HepG2 (cell line): ENCODE data around the gene ATN1. TPM values are rescaled to one million over a fixed set of nuclear protein-coding genes. Genes with fewer than 3 reads are reported as not detected.

Experiments
- BHLHE40 ChIP-seq: IDR thresholded peaks from 2 replicates; pipeline ENCODE4 v1.6.1; 2011; ENCODE audit warnings: low read length, improper control_type of control experiment
- CCDC6 ChIP-seq: sonication (generic); formaldehyde crosslinking; IDR thresholded peaks from 2 replicates; pipeline ENCODE4 v1.8.1; 2022; ENCODE audit warnings: mild to moderate bottlenecking, missing genetic modification reagents, moderate library complexity
- CENPX ChIP-seq: sonication (generic); formaldehyde crosslinking; IDR thresholded peaks from 2 replicates; pipeline ENCODE4 v1.9.0; 2021; ENCODE audit warnings: mild to moderate bottlenecking, missing genetic modification reagents, moderate library complexity
- DDIT3 ChIP-seq: sonication (generic); formaldehyde crosslinking; IDR thresholded peaks from 2 replicates; pipeline ENCODE4 v1.4.0; 2020; ENCODE audit warnings: mild to moderate bottlenecking, missing genetic modification reagents
- ELF3 ChIP-seq: IDR thresholded peaks from 2 replicates; pipeline ENCODE4 v1.6.1; 2016; ENCODE audit warnings: missing genetic modification reagents, missing compliant biosample characterization
- GATAD2A ChIP-seq: IDR thresholded peaks from 2 replicates; pipeline ENCODE4 v1.6.1; 2016
- GTF3A ChIP-seq: sonication (generic); formaldehyde crosslinking; conservative IDR thresholded peaks from 2 replicates; pipeline ENCODE4 v1.4.0; 2020; ENCODE audit warnings: mild to moderate bottlenecking, missing genetic modification reagents
- MBNL3 ChIP-seq: fragments of 250-450 bp; sonication (Bioruptor Pico); conservative IDR thresholded peaks from 2 replicates; pipeline ENCODE4 v1.8.0; 2022; ENCODE audit warnings: mild to moderate bottlenecking, inconsistent platforms
- MLXIP ChIP-seq: sonication (generic); formaldehyde crosslinking; IDR thresholded peaks from 2 replicates; pipeline ENCODE4 v1.9.0; 2021; ENCODE audit warnings: missing genetic modification reagents, borderline replicate concordance
- MXD3 ChIP-seq: IDR thresholded peaks from 2 replicates; pipeline ENCODE4 v1.6.1; 2016; ENCODE audit warnings: mild to moderate bottlenecking, missing biosample characterization, missing genetic modification reagents
- SMC3 ChIP-seq: IDR thresholded peaks from 2 replicates; pipeline ENCODE4 v1.6.1; 2011; ENCODE audit warnings: low read length, improper control_type of control experiment
- TCF7 ChIP-seq: sonication (generic); IDR thresholded peaks from 2 replicates; pipeline ENCODE4 v1.6.1; 2016; ENCODE audit warnings: antibody characterized with exemption, low read depth
- THAP8 ChIP-seq: sonication (generic); formaldehyde crosslinking; IDR thresholded peaks from 2 replicates; pipeline ENCODE4 v1.5.1; 2020; ENCODE audit warnings: missing genetic modification reagents, mild to moderate bottlenecking, borderline replicate concordance
- TIGD3 ChIP-seq: sonication (generic); formaldehyde crosslinking; IDR thresholded peaks from 2 replicates; pipeline ENCODE4 v1.5.1; 2020; ENCODE audit warnings: mild to moderate bottlenecking, missing genetic modification reagents, borderline replicate concordance
- U2AF2 ChIP-seq: fragments of 200-400 bp; formaldehyde crosslinking; IDR thresholded peaks from 2 replicates; pipeline ENCODE4 v1.6.1; 2017; ENCODE audit warnings: low read depth, mild to moderate bottlenecking, low read length
- ZNF124 ChIP-seq: sonication (generic); formaldehyde crosslinking; IDR thresholded peaks from 2 replicates; pipeline ENCODE4 v1.4.0; 2020; ENCODE audit warnings: missing genetic modification reagents
- ZNF496 ChIP-seq: sonication (generic); formaldehyde crosslinking; IDR thresholded peaks from 2 replicates; pipeline ENCODE4 v1.8.1; 2023; ENCODE audit warnings: mild to moderate bottlenecking, moderate library complexity, missing genetic modification reagents; ENCODE audit not compliant: insufficient replicate concordance
- ZNF589 ChIP-seq: sonication (generic); formaldehyde crosslinking; conservative IDR thresholded peaks from 2 replicates; pipeline ENCODE4 v1.8.0; 2022; ENCODE audit warnings: mild to moderate bottlenecking, moderate library complexity, missing genetic modification reagents
- ZNF605 ChIP-seq: sonication (generic); formaldehyde crosslinking; IDR thresholded peaks from 2 replicates; pipeline ENCODE4 v1.8.0; 2022; ENCODE audit warnings: mild to moderate bottlenecking, missing genetic modification reagents
- ZNF639 ChIP-seq: conservative IDR thresholded peaks from 2 replicates; pipeline ENCODE4 v1.6.1; 2018; ENCODE audit warnings: missing genetic modification reagents
- ZNF724P ChIP-seq: sonication (generic); formaldehyde crosslinking; IDR thresholded peaks from 2 replicates; pipeline ENCODE4 v1.8.0; 2022; ENCODE audit warnings: missing genetic modification reagents, borderline replicate concordance
- ZNF773 ChIP-seq: sonication (generic); formaldehyde crosslinking; IDR thresholded peaks from 2 replicates; pipeline ENCODE4 v1.4.0; 2020; ENCODE audit warnings: missing genetic modification reagents, borderline replicate concordance
- polyA plus RNA-seq, 8 experiments: library from polyadenylated mRNA; depleted of rRNA in 3 of 8; stranded (reverse) in 7 of 8; unstranded in 1 of 8; fragments of >200 nt; fragmentation: Illumina TruSeq in 4 of 8; extraction: Trizol in 4 of 8; gene quantifications; 2 replicates each; pipeline versions ENCODE4 v1.2.1 to v1.2.3, GENCODE V29; 2011 to 2016; ENCODE audit warnings: low read depth in 4 of 8, missing spikeins in 1 of 8, mixed read lengths in 1 of 8; ENCODE audit not compliant: insufficient read depth in 1 of 8
- total RNA-seq, 5 experiments: library from RNA; depleted of rRNA; stranded (reverse); fragments of >200 nt; fragmentation: Illumina TruSeq; extraction: Trizol; gene quantifications; 2 replicates each; pipeline ENCODE4 v1.2.3, GENCODE V29; 2016; ENCODE audit warnings: low read depth in 1 of 5

The ATN1 gene
- total and polyA plus RNA-seq, 2 of the 13 experiments (the other 11 are each of a cell fraction or from before 2014, with no cell fraction given) = 2.1 to 8.6 TPM

- TF ChIP-seq TIGD3 (CRISPR knock-in tag) (no peak), BHLHE40 (peak; percentile 80), CCDC6 (0 out of 2 replicates have a peak, but pooled peaks have one; percentile 40), TCF7 (no peak), U2AF2 (no peak), ZNF496 (no peak), ZNF639 (0 out of 2 replicates have a peak, but pooled peaks have one; percentile 28), CENPX (CRISPR knock-in tag) (no peak), ZNF589 (no peak), ZNF605 (CRISPR knock-in tag) (no peak), GTF3A (CRISPR knock-in tag) (no peak), MLXIP (CRISPR knock-in tag) (no peak), ZNF724P (CRISPR knock-in tag) (no peak), ELF3 (CRISPR knock-in tag) (peak; percentile 34; the same call in 1 of the 2 replicates), DDIT3 (CRISPR knock-in tag) (no peak), THAP8 (no peak), ZNF124 (CRISPR knock-in tag) (0 out of 2 replicates have a peak, but pooled peaks have one; percentile 24), GATAD2A (CRISPR knock-in tag) (peak; percentile 57), MBNL3 (CRISPR knock-in tag) (no peak), MXD3 (CRISPR knock-in tag) (0 out of 2 replicates have a peak, but pooled peaks have one; percentile 27), SMC3 (peak; percentile 75), ZNF773 (CRISPR knock-in tag) (no peak)
These were observed 37.4 kb downstream of the ATN1 start (continued) for GRCh38 chr12:6965026-6965661.
